Measurements from ENCODE around the gene APOC4. TPM values are rescaled to one million over a fixed set of nuclear protein-coding genes. Genes with fewer than 3 reads are reported as not detected.

APOC4 gene
- total and polyA plus RNA-seq, 2 experiments from 2014 or later, result not detected

- H3K36me3 ChIP-seq (ENCODE audit: insufficient read depth), result peaks cover 43% of the 10 kb centered on the region
- Mint-ChIP-seq H3K4me3 (no peak overlapping the region), H3K36me3 (ENCODE audit: low read depth) (peaks cover 78% of the 10 kb centered on the region)
Measured at GRCh38 chr19:44894052-44894400, 48.0 kb upstream of the APOC4 start.

GRCh38 chr19:44894946-44895345, 47.1 kb upstream of the APOC4 start:
- peaks cover 48% of the 10 kb centered on the region for H3K79me2 ChIP-seq (replicated peaks; ENCODE audit: insufficient read depth)
- H3K4me3 Mint-ChIP-seq, result no peak overlapping the region; the same call in 2 of the 3 replicates
- H3K4me1 ChIP-seq (ENCODE audit: insufficient read depth), result peaks cover 9% of the 10 kb centered on the region; the same call in 1 of the 2 replicates
- H3K9me3 Mint-ChIP-seq, result peaks cover 3% of the 10 kb centered on the region; the same call in 2 of the 3 replicates
- peaks cover 21% of the 10 kb centered on the region for H3K27me3 Mint-ChIP-seq (ENCODE audit: insufficient read depth, low read depth, poor library complexity)
- H3K4me2 ChIP-seq, result no peak overlapping the region
- H3K4me1 Mint-ChIP-seq, result peaks cover 20% of the 10 kb centered on the region
- no peaks in the 10 kb centered on the region for H3K9me2 ChIP-seq (ENCODE audit: insufficient read depth)
- no peak overlapping the region for H3K27ac ChIP-seq (ENCODE audit: low read depth)
- no peaks in the 10 kb centered on the region for H3K27me3 ChIP-seq (ENCODE audit: insufficient read depth)
- peaks cover 26% of the 10 kb centered on the region for H3F3A ChIP-seq (replicated peaks; ENCODE audit: low read depth)
- H3K36me3 ChIP-seq (ENCODE audit: insufficient read depth), result peaks cover 46% of the 10 kb centered on the region
- H3K4me3 ChIP-seq, result no peak overlapping the region
- H2AFZ ChIP-seq, result no peak overlapping the region
- no peak for DNase-seq (ENCODE audit: low spot score)
- ATAC-seq, result no peak
- H3K27ac Mint-ChIP-seq, result no peak overlapping the region
- H3K36me3 Mint-ChIP-seq (ENCODE audit: low read depth), result peaks cover 85% of the 10 kb centered on the region
- H4K20me1 ChIP-seq (replicated peaks; ENCODE audit: insufficient read depth), result peaks cover 46% of the 10 kb centered on the region
- TF ChIP-seq CREB1 (CRISPR knock-in tag; IDR thresholded peaks at IDR 0.05; ENCODE audit: low read depth) (no peak), ZNF114 (CRISPR knock-in tag; IDR thresholded peaks at IDR 0.05) (no peak), POLR2AphosphoS5 (IDR thresholded peaks at IDR 0.05; ENCODE audit: low read depth) (no peak), EZH2 (IDR thresholded peaks at IDR 0.05; ENCODE audit: low read depth, unreplicated experiment) (no peak), ETS1 (IDR thresholded peaks at IDR 0.05) (no peak), ZNF462 (CRISPR knock-in tag; IDR thresholded peaks at IDR 0.05) (no peak), ZNF331 (CRISPR knock-in tag; IDR thresholded peaks at IDR 0.05; ENCODE audit: low read depth) (no peak), JUNB (IDR thresholded peaks at IDR 0.05; ENCODE audit: unreplicated experiment) (no peak), STAT1 (IDR thresholded peaks at IDR 0.05; ENCODE audit: unreplicated experiment) (no peak), NANOG (IDR thresholded peaks at IDR 0.05; ENCODE audit: borderline replicate concordance) (no peak), EZH2phosphoT487 (IDR thresholded peaks at IDR 0.05; ENCODE audit: unreplicated experiment) (no peak), CTCF (conservative IDR thresholded peaks at IDR 0.05; ENCODE audit: low read depth in 2 of 2) (no peak)

More at GRCh38 chr19:44894052-44894400, 48.0 kb upstream of the APOC4 start:
- no peak overlapping the region for H3K4me2 ChIP-seq
- DNase-seq (ENCODE audit: low spot score), result no peak
- peaks cover 9% of the 10 kb centered on the region; the same call in 1 of the 2 replicates for H3K4me1 ChIP-seq (ENCODE audit: insufficient read depth)
- peaks cover 3% of the 10 kb centered on the region; the same call in 2 of the 3 replicates for H3K9me3 Mint-ChIP-seq
- H3K9me2 ChIP-seq (ENCODE audit: insufficient read depth), result no peaks in the 10 kb centered on the region
- H3K27ac ChIP-seq (ENCODE audit: low read depth), result no peak overlapping the region
- peaks cover 29% of the 10 kb centered on the region for H3F3A ChIP-seq (replicated peaks; ENCODE audit: low read depth)
- H3K27me3 ChIP-seq (ENCODE audit: insufficient read depth), result no peaks in the 10 kb centered on the region
- no peak overlapping the region for H3K4me3 ChIP-seq
- H2AFZ ChIP-seq, result no peak overlapping the region
- peaks cover 22% of the 10 kb centered on the region for H3K4me1 Mint-ChIP-seq
- peaks cover 45% of the 10 kb centered on the region for H3K79me2 ChIP-seq (replicated peaks; ENCODE audit: insufficient read depth)
- peaks cover 46% of the 10 kb centered on the region for H4K20me1 ChIP-seq (replicated peaks; ENCODE audit: insufficient read depth)
- no peak for ATAC-seq
- TF ChIP-seq EZH2phosphoT487 (IDR thresholded peaks at IDR 0.05; ENCODE audit: unreplicated experiment), result no peak
- H3K27ac Mint-ChIP-seq, result no peak overlapping the region
- peaks cover 23% of the 10 kb centered on the region for H3K27me3 Mint-ChIP-seq (ENCODE audit: insufficient read depth, low read depth, poor library complexity)

Measured in GM23338 (cell line).